Astrocyte (in vitro differentiated cells and primary cell): Measurements from ENCODE around the gene AJAP1.

ENCODE experiments used
- EZH2 ChIP-seq: IDR thresholded peaks from 2 replicates; pipeline ENCODE4 v1.6.1; 2012; ENCODE audit warnings: mild to moderate bottlenecking, low read length, inconsistent platforms; ENCODE audit not compliant: insufficient read depth
- TF ChIP-seq, protein P1 (sequence below): IDR thresholded peaks from 2 replicates; pipeline ENCODE4 v1.5.1; 2011; ENCODE audit warnings: low read depth, mild to moderate bottlenecking, inconsistent platforms, low read length, moderate library complexity; ENCODE audit not compliant: insufficient read depth

DNA sequence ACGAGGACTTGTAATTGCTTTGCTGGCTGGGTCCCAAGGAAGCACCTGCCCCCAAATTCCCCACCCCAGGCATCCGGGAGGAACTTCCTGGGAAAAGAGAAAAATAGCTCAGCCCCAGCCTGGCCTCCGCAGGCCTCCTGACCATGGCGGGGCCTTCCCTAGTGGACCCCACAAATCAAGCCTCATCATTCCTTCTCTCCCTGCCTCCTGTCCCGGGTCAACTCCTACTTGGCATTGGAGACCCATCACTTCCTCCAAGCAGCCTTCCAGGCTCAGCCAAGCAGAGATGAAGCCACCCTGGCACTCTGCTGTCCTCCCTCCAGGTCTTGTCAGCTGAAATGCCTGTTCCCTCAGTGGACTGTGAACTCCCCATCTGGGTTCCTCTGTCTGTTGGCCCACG lies 38.0 kb downstream of the AJAP1 start:
- TF ChIP-seq, protein P1, sequence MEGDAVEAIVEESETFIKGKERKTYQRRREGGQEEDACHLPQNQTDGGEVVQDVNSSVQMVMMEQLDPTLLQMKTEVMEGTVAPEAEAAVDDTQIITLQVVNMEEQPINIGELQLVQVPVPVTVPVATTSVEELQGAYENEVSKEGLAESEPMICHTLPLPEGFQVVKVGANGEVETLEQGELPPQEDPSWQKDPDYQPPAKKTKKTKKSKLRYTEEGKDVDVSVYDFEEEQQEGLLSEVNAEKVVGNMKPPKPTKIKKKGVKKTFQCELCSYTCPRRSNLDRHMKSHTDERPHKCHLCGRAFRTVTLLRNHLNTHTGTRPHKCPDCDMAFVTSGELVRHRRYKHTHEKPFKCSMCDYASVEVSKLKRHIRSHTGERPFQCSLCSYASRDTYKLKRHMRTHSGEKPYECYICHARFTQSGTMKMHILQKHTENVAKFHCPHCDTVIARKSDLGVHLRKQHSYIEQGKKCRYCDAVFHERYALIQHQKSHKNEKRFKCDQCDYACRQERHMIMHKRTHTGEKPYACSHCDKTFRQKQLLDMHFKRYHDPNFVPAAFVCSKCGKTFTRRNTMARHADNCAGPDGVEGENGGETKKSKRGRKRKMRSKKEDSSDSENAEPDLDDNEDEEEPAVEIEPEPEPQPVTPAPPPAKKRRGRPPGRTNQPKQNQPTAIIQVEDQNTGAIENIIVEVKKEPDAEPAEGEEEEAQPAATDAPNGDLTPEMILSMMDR: no peak
- TF ChIP-seq EZH2: no peak
